HEK293T (cell line): ENCODE data around the gene LSMEM2.

Experiments used
- BHLHE40 ChIP-seq: fragments of 450-650 bp; IDR thresholded peaks from 2 replicates; pipeline ENCODE4 v1.6.1; 2016; ENCODE audit warnings: mild to moderate bottlenecking, moderate library complexity, borderline replicate concordance
- FOXA1 ChIP-seq: fragments of 450-650 bp; IDR thresholded peaks from 2 replicates; pipeline ENCODE4 v1.6.1; 2016; ENCODE audit warnings: mild to moderate bottlenecking
- LEF1 ChIP-seq: fragments of 450-650 bp; IDR thresholded peaks from 2 replicates; pipeline ENCODE4 v1.6.1; 2017; ENCODE audit warnings: mild to moderate bottlenecking, borderline replicate concordance
- SUZ12 ChIP-seq: fragments of 450-650 bp; IDR thresholded peaks from 2 replicates; pipeline ENCODE4 v1.6.1; 2016; ENCODE audit warnings: mild to moderate bottlenecking

GRCh38 chr3:50295553-50296431, 16.9 kb downstream of the LSMEM2 start:
- TF ChIP-seq LEF1 (no peak), SUZ12 (no peak), BHLHE40 (no peak), FOXA1 (no peak)
